ENCODE data around the gene BCL2L12.

The BCL2L12 gene

DNA sequence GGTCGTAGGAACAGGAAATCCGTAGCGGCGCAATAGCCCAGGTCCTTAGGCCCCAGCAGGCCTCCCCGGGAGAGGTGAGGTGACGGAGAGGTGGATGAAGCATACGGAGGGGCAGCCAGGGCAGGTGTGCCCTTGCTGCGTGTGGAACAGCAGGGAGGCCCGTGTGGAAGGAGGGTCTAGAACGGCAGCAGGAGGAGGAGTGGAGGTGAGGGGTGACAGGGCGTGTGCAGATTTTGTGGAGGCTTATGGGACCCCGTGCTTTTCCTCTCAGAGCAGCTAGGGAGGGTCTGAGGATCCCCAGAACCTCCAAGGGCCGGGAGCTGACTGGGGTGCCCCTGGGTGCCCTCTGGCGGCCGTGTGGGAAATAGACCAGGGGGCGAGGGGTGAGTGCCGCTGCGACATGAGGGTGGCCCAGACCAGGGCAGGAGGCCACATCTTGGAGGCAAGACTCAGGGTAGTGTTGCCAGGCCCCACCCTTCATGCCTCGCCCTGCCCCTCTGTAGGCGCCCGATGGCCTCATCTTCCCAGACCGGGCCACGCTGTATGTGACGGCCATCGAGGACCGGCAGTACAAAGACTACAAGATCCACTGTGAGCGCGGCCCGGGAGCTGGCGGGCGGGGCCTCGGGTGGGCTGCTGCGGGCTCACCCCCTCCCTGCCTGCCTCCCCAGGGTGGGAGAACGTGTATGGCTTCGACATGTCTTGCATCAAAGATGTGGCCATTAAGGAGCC lies 18.7 kb downstream of the BCL2L12 start:
- no peak for DNase-seq (ENCODE audit: low read depth in 4 of 4, low spot score in 1 of 4)

DNA sequence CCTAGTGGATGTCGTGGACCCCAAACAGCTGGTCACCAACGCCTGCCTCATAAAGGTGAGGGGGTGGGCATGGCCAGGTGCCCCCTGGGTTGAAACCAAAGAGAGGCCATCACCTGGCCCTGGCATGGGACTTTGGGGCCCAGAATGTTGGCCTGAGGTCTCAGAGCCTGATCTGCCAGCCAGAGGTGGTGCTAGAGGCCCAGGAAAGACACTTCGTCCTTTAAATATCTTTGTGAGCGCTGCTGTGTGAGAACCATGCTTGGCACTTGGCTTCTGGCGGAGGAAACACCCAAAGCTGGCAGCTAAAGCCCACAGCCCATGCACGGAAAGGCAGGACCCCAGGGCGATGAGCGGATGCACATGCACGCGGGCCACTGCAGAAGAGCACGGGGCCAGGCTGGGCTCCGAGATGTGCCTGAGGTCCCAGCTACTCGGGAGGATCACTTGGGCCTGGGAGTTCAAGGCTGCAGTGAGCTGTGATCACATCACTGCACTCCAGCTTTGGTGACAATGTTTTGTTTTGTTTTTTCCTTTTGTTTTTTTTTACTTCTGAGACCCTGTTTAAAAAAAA lies 19.3 kb downstream of the BCL2L12 start:
- no peak for DNase-seq (ENCODE audit: low read depth in 4 of 4, low spot score in 1 of 4)

DNA sequence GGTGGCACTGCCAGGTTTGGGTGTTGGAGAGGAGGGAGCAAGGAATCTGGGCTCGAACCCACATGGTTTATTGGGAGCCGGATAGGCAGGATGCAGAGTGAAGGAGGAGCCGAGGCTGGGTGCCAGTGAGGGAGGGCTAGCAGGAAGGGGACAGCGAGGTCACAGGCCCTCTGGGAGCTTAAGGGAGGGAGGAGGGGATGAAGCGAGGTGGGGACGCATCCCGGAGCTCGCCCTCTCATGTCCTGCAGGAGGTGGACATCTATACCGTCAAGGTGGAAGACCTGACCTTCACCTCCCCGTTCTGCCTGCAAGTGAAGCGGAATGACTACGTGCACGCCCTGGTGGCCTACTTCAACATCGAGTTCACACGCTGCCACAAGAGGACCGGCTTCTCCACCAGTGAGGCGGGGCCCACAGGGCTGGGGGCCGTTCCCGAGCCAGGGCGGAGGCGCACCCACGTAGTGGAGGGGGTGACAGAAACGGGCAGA lies 20.2 kb downstream of the BCL2L12 start:
- no peak for DNase-seq (ENCODE audit: low read depth in 4 of 4, low spot score in 1 of 4)

DNA sequence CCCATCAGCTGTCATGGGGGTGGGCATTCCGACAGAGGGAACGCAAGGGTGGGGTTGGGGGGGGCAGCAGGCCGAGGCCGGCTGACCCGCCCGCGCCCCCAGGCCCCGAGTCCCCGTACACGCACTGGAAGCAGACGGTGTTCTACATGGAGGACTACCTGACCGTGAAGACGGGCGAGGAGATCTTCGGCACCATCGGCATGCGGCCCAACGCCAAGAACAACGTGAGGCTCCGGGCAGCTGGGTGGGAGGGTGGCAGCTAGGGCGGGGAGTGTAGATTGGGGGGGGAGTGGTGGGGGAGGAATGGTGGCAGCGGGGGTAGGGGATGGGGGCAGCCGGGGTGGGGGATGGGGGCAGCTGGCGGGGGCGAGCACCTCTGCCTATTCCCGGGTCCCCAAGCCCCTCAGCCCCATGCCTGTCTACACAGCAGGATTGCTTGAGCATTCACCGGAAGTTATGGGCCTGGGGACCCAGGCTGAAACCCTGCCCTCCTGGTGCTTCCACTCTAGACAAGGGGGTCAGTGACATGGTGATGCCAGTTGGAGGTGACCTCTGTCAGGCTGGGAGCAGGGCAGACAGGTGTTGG lies 20.9 kb downstream of the BCL2L12 start:
- DNase-seq (ENCODE audit: low read depth in 4 of 4, low spot score in 1 of 4) = no peak

DNA sequence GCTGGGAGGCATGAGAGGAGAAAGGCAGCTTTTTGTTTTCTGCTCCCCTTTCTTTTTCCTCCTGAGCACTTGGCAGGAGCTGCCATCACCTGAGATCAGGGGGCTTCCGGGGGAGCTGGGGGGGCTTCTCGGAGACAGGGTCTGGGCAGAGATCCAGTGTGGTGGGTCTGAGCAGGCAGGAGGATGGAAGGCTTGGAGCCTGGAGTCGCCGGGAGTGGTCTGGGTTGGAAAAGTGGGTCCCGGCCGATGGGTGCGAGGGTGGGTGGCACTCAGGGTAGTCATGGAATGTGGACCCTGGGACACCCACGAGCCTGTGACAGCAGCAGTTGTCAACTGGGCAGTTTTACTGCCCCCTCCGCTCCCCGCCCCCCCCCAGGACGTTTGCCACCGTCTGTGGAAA lies 21.4 kb downstream of the BCL2L12 start:
- no peak for DNase-seq (ENCODE audit: low read depth in 4 of 4, low spot score in 1 of 4)

DNA sequence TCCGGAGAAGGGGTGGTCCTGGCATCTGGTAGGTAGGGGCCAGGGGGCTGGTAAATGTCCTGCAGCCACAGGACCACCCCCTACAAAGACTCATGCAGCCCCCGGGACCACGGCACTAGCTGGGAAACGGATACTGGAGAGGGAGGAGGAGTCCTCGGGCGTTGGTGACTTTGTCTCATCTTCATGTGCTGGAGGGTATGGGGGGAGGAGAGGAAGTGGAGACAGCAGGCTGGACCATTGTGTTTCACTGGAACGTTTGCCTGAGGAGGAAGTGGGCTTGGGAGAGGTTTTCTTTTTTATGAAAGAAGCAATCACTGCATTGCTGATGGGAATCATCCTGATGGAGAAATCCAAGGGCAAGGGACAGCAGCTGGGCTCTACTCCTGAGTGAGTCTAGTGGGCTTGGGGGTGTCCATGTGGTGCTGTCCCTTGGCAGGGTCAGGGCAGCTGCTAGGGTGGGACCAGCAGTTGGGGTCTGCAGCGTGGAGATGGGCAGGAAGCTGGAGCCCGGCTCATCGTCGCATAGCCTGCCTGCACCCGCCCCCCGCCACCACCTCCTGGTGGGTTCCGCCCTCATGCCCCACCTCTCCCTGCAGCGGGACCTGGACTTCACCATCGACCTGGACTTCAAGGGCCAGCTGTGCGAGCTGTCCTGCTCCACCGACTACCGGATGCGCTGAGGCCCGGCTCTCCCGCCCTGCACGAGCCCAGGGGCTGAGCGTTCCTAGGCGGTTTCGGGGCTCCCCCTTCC lies 22.0 kb downstream of the BCL2L12 start:
- no peak for DNase-seq (ENCODE audit: low read depth in 4 of 4, low spot score in 1 of 4)

GRCh38 chr19:49688531-49689132 lies 22.9 kb downstream of the BCL2L12 start:
- no peak for DNase-seq (ENCODE audit: low read depth in 4 of 4, low spot score in 1 of 4)

- no peak for DNase-seq (ENCODE audit: low read depth in 4 of 4, low spot score in 1 of 4)
Measured at GRCh38 chr19:49689133-49690078, 23.7 kb downstream of the BCL2L12 start, which contains the start of gene ADM5. ADM5 (plus strand) TSS chr19:49689594; CDS start chr19:49689838, 244 bp downstream.

DNA sequence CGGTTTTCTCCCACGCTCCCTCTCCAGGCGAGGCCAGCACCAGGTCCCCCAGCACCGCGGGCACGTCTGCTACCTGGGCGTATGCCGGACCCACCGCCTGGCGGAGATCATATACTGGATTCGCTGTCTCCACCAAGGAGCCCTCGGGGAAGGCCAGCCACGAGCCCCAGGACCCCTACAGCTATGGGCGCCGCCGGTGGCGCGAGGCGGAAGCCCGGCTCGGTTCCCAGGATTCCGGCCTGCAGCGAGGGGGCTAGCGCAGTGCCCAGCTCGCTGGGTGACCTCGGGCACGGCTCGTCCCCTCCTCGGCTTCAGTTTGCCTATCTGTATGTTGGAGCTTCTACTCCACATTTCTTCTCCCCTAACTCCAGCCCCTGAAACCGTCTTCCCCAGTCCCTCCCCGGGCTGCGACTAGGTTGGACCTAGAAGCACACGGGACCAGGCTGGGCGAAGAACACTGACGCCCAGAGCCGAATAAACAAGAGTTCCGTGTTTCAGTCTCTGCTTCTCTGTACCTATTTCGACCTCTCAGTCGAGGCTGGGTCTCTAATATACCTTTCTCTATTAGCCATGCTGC lies 24.4 kb downstream of the BCL2L12 start:
- no peak for DNase-seq (ENCODE audit: low read depth in 4 of 4, low spot score in 1 of 4)

DNA sequence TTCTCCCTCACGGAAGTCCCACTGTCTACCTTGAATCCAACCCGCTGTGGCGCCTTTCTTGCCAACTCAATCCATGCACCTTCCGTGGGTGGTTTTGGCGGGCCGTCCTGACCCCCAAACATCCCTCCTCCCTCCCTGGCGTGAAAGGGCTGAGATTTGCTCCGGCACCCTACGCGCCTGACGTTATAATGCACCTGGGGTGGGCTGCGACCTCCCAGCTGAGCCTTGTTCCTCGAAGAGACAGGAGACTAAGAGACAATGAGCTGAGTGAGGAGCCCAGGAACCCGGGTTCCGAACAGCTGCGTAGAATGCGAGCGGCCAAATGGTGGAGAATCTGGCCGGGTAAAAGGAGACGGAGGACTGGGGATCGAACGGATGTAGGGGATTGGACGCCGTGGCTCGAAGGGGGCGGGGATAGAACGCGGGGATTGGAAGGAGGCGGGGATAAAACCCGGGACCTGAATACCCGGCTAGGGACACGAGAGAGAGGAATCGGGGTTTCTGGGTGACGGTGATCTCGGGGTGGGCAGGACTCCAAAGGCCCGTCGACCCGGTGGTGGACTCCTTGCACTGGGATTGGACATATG lies 25.0 kb downstream of the BCL2L12 start, which contains the start of gene CPT1C:
Gene CPT1C, plus strand, starts transcription at position 461 of the 587 bp plus-strand sequence. CDS start 1,137 bp downstream, outside the sequence.
- peak in 3 of 4 experiments; percentile 34 to 55 (median 46) for DNase-seq (ENCODE audit: low read depth in 4 of 4, low spot score in 1 of 4)

DNA sequence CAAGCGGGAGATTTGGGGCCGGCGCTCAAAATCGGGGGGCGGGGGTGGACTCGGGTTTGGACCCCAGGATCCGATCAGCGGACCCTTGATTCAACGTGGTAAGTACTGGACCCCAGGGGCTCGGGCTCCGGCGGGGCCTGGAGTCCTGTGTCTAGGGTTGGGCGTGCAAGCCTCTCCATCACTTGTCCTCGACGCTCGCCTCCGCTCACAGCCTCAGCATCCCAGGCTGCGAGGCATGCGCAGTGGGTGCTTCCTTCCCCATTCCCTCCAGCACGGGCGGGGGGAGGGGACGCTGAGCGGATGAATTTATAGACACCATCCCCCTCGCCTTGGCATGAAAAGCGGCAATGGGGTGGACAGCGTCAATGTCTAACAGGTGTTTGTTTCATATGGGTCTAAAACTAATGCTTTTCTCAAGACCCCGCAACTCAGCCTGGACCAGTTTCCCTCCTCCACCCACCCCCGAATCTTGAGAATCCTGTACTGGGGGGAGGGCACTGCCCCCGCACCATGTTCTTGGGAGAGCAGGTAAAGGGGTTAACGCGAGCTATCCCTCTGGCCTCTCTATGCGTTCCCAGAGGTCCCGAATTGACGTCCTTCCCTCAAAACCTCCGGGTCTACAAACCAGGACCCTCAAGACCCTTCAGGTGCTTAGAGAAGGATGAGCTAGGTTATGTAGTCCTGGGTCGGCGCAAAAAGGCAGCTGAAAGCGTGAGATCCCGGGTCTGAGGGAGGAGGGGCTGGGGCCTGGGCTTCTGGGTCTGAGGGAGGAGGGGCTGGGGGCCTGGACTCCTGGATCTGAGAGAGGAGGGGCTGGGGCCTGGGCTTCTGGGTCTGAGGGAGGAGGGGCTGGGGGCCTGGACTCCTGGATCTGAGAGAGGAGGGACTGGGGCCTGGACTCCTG lies 25.8 kb downstream of the BCL2L12 start:
- DNase-seq (ENCODE audit: low read depth in 4 of 4, low spot score in 1 of 4) = peak in 1 of 4 experiments; percentile 40

DNA sequence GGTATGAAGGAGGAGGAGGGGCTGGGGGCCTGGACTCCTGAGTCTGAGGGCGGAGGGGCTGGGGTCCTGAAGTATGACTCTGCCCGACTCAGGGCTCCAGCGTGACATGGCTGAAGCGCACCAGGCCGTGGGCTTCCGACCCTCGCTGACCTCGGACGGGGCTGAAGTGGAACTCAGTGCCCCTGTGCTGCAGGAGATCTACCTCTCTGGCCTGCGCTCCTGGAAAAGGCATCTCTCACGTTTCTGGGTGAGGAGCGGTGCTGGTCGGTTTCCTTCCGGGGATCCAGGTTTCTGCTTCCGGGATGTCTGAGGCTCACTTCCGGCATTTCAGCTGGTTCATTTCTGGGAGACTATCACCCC lies 26.4 kb downstream of the BCL2L12 start:
- no peak for DNase-seq (ENCODE audit: low read depth in 4 of 4, low spot score in 1 of 4)

DNA sequence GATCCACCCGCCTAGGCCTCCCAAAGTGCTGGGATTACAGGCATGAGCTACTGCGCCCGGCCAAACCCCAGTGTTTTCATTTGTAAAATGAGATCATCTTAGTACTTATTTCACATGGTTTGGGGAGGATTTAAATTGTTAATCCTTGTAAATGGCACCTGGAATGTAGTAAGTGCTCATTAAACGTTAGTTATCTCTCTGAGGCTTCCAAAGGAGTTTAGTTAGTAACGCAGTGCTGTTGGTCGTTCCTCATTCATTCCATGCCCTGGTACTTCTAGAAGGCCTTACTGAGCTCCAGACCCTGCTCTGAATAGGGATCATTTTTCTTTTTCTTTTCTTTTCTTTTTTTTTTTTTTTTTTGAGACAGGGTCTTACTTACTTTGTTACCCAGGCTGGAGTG lies 30.4 kb downstream of the BCL2L12 start:
- DNase-seq (ENCODE audit: low read depth in 4 of 4, low spot score in 1 of 4) = no peak

GRCh38 chr19:49696865-49697264 lies 31.1 kb downstream of the BCL2L12 start:
- DNase-seq (ENCODE audit: low read depth in 4 of 4, low spot score in 1 of 4) = no peak

DNA sequence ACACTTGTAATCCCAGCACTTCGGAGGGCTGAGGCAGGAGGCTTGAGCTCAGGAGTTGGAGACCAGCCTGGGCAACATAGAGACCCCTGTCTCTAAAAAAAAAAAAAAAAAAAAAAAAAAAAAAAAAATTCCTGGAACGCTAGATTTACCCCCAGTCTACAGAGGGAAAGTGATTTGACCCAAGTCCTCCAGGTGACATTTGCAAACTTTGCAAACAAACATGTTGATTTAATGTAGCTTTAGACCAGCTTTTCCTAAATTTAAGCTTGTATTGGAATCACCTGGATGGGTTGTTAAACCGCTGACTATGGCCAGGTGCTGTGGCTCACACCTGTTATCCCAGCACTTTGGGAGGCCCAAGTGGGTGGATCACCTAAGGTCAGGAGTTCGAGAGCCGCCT lies 33.6 kb downstream of the BCL2L12 start:
- no peak for DNase-seq (ENCODE audit: low read depth in 4 of 4, low spot score in 1 of 4)

DNA sequence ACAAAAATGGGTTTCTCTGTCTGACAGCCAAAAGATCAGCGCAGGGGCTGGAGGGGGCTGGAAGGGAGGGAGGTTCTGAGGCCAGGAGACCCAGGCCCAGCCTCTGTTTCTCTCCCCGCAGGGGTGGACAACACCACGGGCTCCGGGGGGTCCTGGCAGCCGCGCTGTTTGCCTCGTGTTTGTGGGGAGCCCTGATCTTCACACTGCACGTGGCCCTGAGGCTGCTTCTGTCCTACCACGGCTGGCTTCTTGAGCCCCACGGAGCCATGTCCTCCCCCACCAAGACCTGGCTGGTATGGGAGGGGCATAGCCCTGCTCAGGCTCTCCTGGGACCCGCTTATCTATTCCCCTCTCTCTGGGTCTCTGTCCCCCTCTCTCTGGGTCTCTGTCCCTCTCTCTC lies 34.8 kb downstream of the BCL2L12 start:
- no peak for DNase-seq (ENCODE audit: low read depth in 4 of 4, low spot score in 1 of 4)

DNA sequence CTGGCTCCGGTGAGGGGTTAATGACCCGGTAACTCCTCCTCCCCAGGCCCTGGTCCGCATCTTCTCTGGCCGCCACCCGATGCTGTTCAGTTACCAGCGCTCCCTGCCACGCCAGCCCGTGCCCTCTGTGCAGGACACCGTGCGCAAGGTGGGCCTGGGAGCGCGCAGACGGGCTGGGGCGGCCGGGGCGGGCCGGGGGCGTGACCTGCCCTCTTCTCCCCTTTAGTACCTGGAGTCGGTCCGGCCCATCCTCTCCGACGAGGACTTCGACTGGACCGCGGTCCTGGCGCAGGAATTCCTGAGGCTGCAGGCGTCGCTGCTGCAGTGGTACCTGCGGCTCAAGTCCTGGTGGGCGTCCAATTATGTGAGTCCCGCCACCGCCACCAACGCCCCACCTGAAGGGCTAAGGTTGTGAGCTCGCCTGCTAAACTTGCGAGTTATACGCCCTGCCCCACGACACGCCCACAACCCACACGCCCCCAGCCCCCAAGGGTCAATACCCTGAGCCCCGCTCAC lies 35.6 kb downstream of the BCL2L12 start:
- DNase-seq (ENCODE audit: low read depth in 4 of 4, low spot score in 1 of 4) = no peak
